T-cell (primary cell): Measurements from ENCODE around the gene CNIH4. TPM values are rescaled to one million over a fixed set of nuclear protein-coding genes. Genes with fewer than 3 reads are reported as not detected.

ENCODE experiments used
- ATAC-seq, 4 experiments: fragments of 200-7000 bp in 3 of 4; fragments of 150-1000 bp in 1 of 4; cut with Tn5 transposase; replicated peaks in 1 of 4; 1 replicate in 3 of 4; 2 replicates in 1 of 4; pipeline ENCODE4 v1.10.0; 2021; ENCODE audit warnings: moderate library complexity in 3 of 4, mild to moderate bottlenecking in 2 of 4, moderate number of reproducible peaks in 1 of 4
- CTCF ChIA-PET, 2 donors: fragments of 300-600 bp; sonication (Branson Sonifier 250); formaldehyde crosslinking; loops; one replicate each; lab custom pipeline; 2022; ENCODE audit warnings: antibody characterized with exemption in 2 of 2; lab: Charles Lee
- POLR2A ChIA-PET, 2 donors: fragments of 300-600 bp; sonication (Branson Sonifier 250); formaldehyde crosslinking; loops; one replicate each; lab custom pipeline; 2022; ENCODE audit warnings: antibody characterized with exemption in 2 of 2; lab: Charles Lee
- DNase-seq, 35 experiments: peaks; one replicate each; pipeline versions ENCODE4 v3.0.0 to v3.0.0-alpha.2; 2013 to 2023
- H3K27ac ChIP-seq: one replicate; pipeline ENCODE4 v1.5.1; 2013; ENCODE audit warnings: low read length
- H3K27me3 ChIP-seq, 2 experiments: replicated peaks in 1 of 2; 1 replicate in 1 of 2; 2 replicates in 1 of 2; pipeline versions ENCODE4 v1.6.1 to v1.7.0; 2013; ENCODE audit warnings: low read length in 1 of 2, mixed read lengths in 1 of 2; ENCODE audit not compliant: control insufficient read depth in 2 of 2, insufficient read depth in 2 of 2; ENCODE audit errors: extremely low read depth in 1 of 2
- H3K36me3 ChIP-seq, 2 donors: 1 replicate in 1 of 2; 2 replicates in 1 of 2; pipeline versions ENCODE4 v1.6.1 to v1.7.0; 2013; ENCODE audit warnings: low read length in 1 of 2; ENCODE audit not compliant: control insufficient read depth in 2 of 2, insufficient read depth in 1 of 2; ENCODE audit errors: extremely low read depth in 1 of 2
- H3K4me1 ChIP-seq, 2 experiments: 1 replicate in 1 of 2; 2 replicates in 1 of 2; pipeline versions ENCODE4 v1.6.1 to v1.7.0; 2013; ENCODE audit warnings: low read length in 2 of 2, mixed read lengths in 1 of 2; ENCODE audit not compliant: insufficient read depth in 2 of 2, control insufficient read depth in 1 of 2; ENCODE audit errors: extremely low read depth in 1 of 2
- H3K4me3 ChIP-seq, 2 donors: 1 replicate in 1 of 2; 2 replicates in 1 of 2; pipeline versions ENCODE4 v1.5.1 to v1.7.0; 2013; ENCODE audit warnings: mild to moderate bottlenecking in 2 of 2, low read length in 1 of 2, moderate library complexity in 1 of 2; ENCODE audit not compliant: control insufficient read depth in 1 of 2; ENCODE audit errors: extremely low read depth in 1 of 2
- H3K9me3 ChIP-seq: 2 replicates; pipeline ENCODE4 v1.7.0; 2013
- H3K27ac Mint-ChIP-seq, 2 donors: one replicate each; pipeline ENCODE4 v1.8.0; 2020 to 2021; ENCODE audit warnings: mild to moderate bottlenecking in 2 of 2, mixed read lengths in 2 of 2
- H3K27me3 Mint-ChIP-seq, 2 donors: one replicate each; pipeline ENCODE4 v1.8.0; 2021 to 2022; ENCODE audit warnings: mixed read lengths in 2 of 2
- H3K36me3 Mint-ChIP-seq: one replicate; pipeline ENCODE4 v1.8.0; 2021; ENCODE audit warnings: mixed read lengths
- H3K4me1 Mint-ChIP-seq, 3 donors: one replicate each; pipeline ENCODE4 v1.8.0; 2020 to 2022; ENCODE audit warnings: mixed read lengths in 3 of 3, mild to moderate bottlenecking in 1 of 3
- H3K4me3 Mint-ChIP-seq, 3 donors: one replicate each; pipeline ENCODE4 v1.8.0; 2020 to 2022; ENCODE audit warnings: mild to moderate bottlenecking in 3 of 3, mixed read lengths in 3 of 3, moderate library complexity in 3 of 3
- H3K9me3 Mint-ChIP-seq, 3 donors: one replicate each; pipeline ENCODE4 v1.8.0; 2020 to 2022; ENCODE audit warnings: mixed read lengths in 3 of 3
- WGBS: methylation state at CpG from one replicate; pipeline ENCODE4 v1.1.5; 2013; ENCODE audit warnings: missing lambda C conversion rate; ENCODE audit not compliant: insufficient coverage; 5-methylcytosine and 5-hydroxymethylcytosine counted together
- total RNA-seq, 35 experiments: library from RNA in 6 of 35; stranded (reverse) in 6 of 35; fragments of 120-200 nt in 1 of 35; gene quantifications; one replicate each; pipeline versions ENCODE4 v1.2.1 to v1.2.4 and lab custom pipeline; 2013 to 2026

The CNIH4 gene
- total RNA-seq, 5 donors from 2014 or later (not counting 1 experiment from before 2014, with no cell fraction given) = 25.9 to 40.9 (median 38.8) TPM

DNA sequence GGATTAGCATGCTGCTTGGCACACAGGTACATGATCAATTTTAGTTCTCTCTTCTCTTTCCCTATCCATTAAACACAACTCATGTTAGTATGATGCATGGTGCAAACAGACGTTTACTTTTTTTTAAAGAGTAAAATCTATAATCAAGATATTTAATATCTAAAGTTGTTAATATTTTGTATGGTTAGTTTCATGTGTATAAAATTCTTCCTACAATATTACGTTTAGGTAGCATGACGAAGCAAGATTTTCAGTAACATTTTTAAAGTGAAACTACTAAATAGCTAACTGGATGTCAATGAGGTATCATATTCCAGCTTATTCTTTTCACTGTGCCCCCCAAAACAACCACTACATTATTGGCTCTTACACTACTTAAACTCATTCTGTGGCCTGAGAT, 36.6 kb downstream of the CNIH4 start:
- Histone ChIP-seq H3K27ac (no peak overlapping the region), H3K27me3 (no peaks in the 10 kb centered on the region), H3K4me3 (no peak overlapping the region), H3K36me3 (peaks cover 2 to 82% of the 10 kb centered on the region in 2 donors), H3K4me1 (peaks cover 0 to 4% of the 10 kb centered on the region in 2 experiments), H3K9me3 (no peaks in the 10 kb centered on the region)
- no peak for ATAC-seq
- no peak overlapping the region for H3K4me3 Mint-ChIP-seq
- H3K4me1 Mint-ChIP-seq = peaks cover 5 to 29% (median 12%) of the 10 kb centered on the region in 3 donors
- H3K9me3 Mint-ChIP-seq = no peaks in the 10 kb centered on the region
- ChIA-PET POLR2A (interaction anchor here in 1 of 2 donors (0.5 kb wide), 1 partner anchor 26 kb away, joined by 5 read pairs; no protein-coding TSS in a partner anchor), CTCF (interaction anchor here in 1 of 2 donors (0.6 kb wide), 1 partner anchor 241 kb away, joined by 3 read pairs; no protein-coding TSS in a partner anchor)
- peaks cover 69% of the 10 kb centered on the region for H3K36me3 Mint-ChIP-seq
- WGBS = no CpG with 5 or more reads among the region's 3 CpGs
- no peaks in the 10 kb centered on the region for H3K27me3 Mint-ChIP-seq
- DNase-seq = no peak
- H3K27ac Mint-ChIP-seq = peak overlapping the region in 1 of 2 donors; percentile 18

DNA sequence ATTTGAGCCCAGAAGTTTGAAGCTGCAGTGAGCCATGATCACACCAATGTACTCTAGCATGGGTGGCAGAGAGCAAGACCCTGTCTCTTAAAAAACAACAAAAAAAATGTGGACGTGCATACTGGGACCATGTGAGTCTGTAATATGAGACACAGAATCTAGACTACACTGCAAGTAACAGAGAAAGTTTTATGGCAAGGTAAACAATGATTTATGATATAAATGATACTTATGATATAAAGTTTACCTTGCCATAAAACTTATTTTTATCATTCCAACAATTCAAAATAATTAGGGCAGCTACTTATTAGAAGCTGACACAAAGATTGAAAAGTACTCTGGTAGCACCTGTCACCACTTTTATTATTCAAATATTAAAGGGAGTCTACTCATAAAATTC, 43.2 kb downstream of the CNIH4 start:
- WGBS = no CpG with 5 or more reads among the region's 1 CpG
- no peaks in the 10 kb centered on the region for H3K9me3 Mint-ChIP-seq
- no peak overlapping the region for H3K4me3 Mint-ChIP-seq
- Histone ChIP-seq H3K36me3 (peaks cover 3 to 74% of the 10 kb centered on the region in 2 donors), H3K4me1 (no peaks in the 10 kb centered on the region), H3K4me3 (no peak overlapping the region), H3K27me3 (no peaks in the 10 kb centered on the region), H3K9me3 (no peaks in the 10 kb centered on the region), H3K27ac (no peak overlapping the region)
- DNase-seq = no peak
- H3K36me3 Mint-ChIP-seq = peaks cover 60% of the 10 kb centered on the region
- no peaks in the 10 kb centered on the region for H3K27me3 Mint-ChIP-seq
- H3K4me1 Mint-ChIP-seq = peaks cover 15 to 28% (median 18%) of the 10 kb centered on the region in 3 donors
- CTCF ChIA-PET = interaction anchor here in 1 of 2 donors (0.6 kb wide), 1 partner anchor 35 kb away, joined by 6 read pairs; the partner anchor contains the start of gene WDR26
- H3K27ac Mint-ChIP-seq = no peak overlapping the region
- POLR2A ChIA-PET = interaction anchor here (0.6 to 0.9 kb wide), 2 partner anchors 8 to 29 kb away, joined by 3 to 4 read pairs; no protein-coding TSS in a partner anchor
- ATAC-seq = no peak

GRCh38 chr1:224402472-224403036, 45.9 kb downstream of the CNIH4 start:
- ChIA-PET POLR2A (interaction anchor here (0.6 to 0.9 kb wide), 2 partner anchors 9 to 29 kb away, joined by 3 read pairs; no protein-coding TSS in a partner anchor), CTCF (interaction anchor here in 1 of 2 donors (1.1 kb wide), 1 partner anchor 36 kb away, joined by 3 read pairs; no protein-coding TSS in a partner anchor)
- H3K27ac Mint-ChIP-seq = no peak overlapping the region

DNA sequence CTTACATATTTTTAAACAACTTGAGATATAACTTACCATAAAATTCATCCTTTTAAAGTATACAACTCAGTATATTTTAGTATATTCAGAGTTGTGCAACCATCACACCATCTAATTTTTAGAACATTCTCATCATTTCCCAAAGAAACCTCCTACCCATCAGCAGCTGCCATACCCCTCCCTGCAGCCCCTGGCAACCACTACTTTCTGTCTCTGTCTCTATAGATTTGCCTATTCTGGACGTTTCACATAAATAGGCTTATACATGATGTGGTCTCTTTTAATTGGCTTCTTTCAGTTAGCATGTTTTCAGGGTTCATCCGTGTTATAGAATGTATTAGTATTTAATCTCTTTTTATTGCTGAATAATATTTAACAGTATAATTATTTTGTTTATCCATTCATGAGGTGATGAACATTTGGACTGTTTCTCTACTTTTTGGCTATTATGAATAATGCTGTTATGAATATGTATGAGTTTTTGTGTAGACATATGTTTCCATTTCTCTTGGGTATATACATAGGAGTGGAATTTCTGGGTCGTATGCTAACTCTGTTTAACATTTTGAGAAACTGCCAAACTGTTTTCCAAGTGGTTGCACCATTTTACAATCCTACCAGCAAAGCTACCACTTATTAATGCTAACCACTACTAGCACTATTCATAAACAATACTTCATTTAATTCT, 48.4 kb downstream of the CNIH4 start:
- no peak for DNase-seq
- Histone ChIP-seq H3K27ac (no peak overlapping the region), H3K36me3 (peaks cover 3 to 66% of the 10 kb centered on the region in 2 donors), H3K9me3 (no peaks in the 10 kb centered on the region), H3K4me3 (no peak overlapping the region), H3K27me3 (no peaks in the 10 kb centered on the region), H3K4me1 (peaks cover 0 to 4% of the 10 kb centered on the region in 2 experiments)
- POLR2A ChIA-PET = interaction anchor here (0.5 to 1.0 kb wide), 5 partner anchors 14 to 54 kb away, joined by 3 to 7 read pairs (median 3); no protein-coding TSS in a partner anchor
- Mint-ChIP-seq H3K27me3 (no peaks in the 10 kb centered on the region), H3K36me3 (peaks cover 47% of the 10 kb centered on the region), H3K27ac (peak overlapping the region in 1 of 2 donors; percentile 62), H3K4me3 (no peak overlapping the region), H3K9me3 (no peaks in the 10 kb centered on the region), H3K4me1 (peaks cover 22 to 41% (median 37%) of the 10 kb centered on the region in 3 donors)
- ATAC-seq = no peak
- CTCF ChIA-PET = interaction anchor here in 1 of 2 donors (0.8 to 1.1 kb wide), 2 partner anchors 23 to 52 kb away, joined by 3 to 8 read pairs; no protein-coding TSS in a partner anchor
- WGBS = no CpG with 5 or more reads among the region's 3 CpGs

More at GRCh38 chr1:224402472-224403036, 45.9 kb downstream of the CNIH4 start:
- Mint-ChIP-seq H3K9me3 (no peaks in the 10 kb centered on the region), H3K27me3 (no peaks in the 10 kb centered on the region), H3K4me1 (peaks cover 30 to 37% (median 32%) of the 10 kb centered on the region in 3 donors), H3K4me3 (no peak overlapping the region), H3K36me3 (peaks cover 56% of the 10 kb centered on the region)
- no peak overlapping the region for H3K4me3 ChIP-seq
- peaks cover 3 to 72% of the 10 kb centered on the region in 2 donors for H3K36me3 ChIP-seq
- no CpG with 5 or more reads among the region's 1 CpG for WGBS
- ATAC-seq = no peak
- no peaks in the 10 kb centered on the region for H3K9me3 ChIP-seq
- H3K27ac ChIP-seq = no peak overlapping the region
- H3K4me1 ChIP-seq = no peaks in the 10 kb centered on the region
- no peaks in the 10 kb centered on the region for H3K27me3 ChIP-seq
- DNase-seq = no peak

- Histone ChIP-seq H3K4me3 (no peak overlapping the region), H3K36me3 (peaks cover 4 to 67% of the 10 kb centered on the region in 2 donors), H3K9me3 (no peaks in the 10 kb centered on the region), H3K4me1 (peaks cover 0 to 4% of the 10 kb centered on the region in 2 experiments), H3K27ac (no peak overlapping the region), H3K27me3 (no peaks in the 10 kb centered on the region)
- DNase-seq (no peak), ATAC-seq (no peak)
- 100% methylated on average over 1 of the region's 2 CpGs for WGBS
- Mint-ChIP-seq H3K36me3 (peaks cover 47% of the 10 kb centered on the region), H3K4me3 (no peak overlapping the region), H3K9me3 (no peaks in the 10 kb centered on the region), H3K27ac (peak overlapping the region; percentile 27 to 41), H3K4me1 (peaks cover 22 to 41% (median 37%) of the 10 kb centered on the region in 3 donors), H3K27me3 (no peaks in the 10 kb centered on the region)
- ChIA-PET CTCF (interaction anchor here in 1 of 2 donors (0.6 kb wide), 1 partner anchor 10 kb away, joined by 4 read pairs; no protein-coding TSS in a partner anchor), POLR2A (interaction anchor here (0.6 kb wide), 2 partner anchors 11 to 13 kb away, joined by 3 to 4 read pairs; no protein-coding TSS in a partner anchor)
Observed at GRCh38 chr1:224405604-224405970, 48.9 kb downstream of the CNIH4 start.

DNA sequence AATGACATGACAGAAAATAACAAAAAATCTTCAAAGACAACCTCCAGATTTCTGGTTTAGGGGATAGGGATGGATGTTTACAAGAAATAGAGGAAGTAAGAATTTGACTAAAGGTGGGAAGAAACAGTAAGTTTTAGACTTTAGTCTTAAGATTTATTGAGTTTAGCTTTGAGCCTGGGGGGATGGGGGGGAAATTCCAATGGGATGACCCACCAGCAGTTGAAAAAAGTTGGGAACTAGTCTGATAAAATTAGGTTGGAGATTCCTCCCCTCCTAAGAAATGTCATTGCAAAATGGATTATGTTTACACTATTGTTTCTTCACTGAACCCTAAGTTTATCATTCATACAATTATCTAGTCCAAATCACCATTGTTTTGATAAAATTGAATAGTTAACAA, 49.5 kb downstream of the CNIH4 start:
- no peaks in the 10 kb centered on the region for H3K9me3 Mint-ChIP-seq
- no peak overlapping the region for H3K4me3 Mint-ChIP-seq
- peaks cover 7 to 66% of the 10 kb centered on the region in 2 donors for H3K36me3 ChIP-seq
- peaks cover 44% of the 10 kb centered on the region for H3K36me3 Mint-ChIP-seq
- no peak for DNase-seq
- no peaks in the 10 kb centered on the region for H3K27me3 Mint-ChIP-seq
- H3K4me3 ChIP-seq = no peak overlapping the region
- peak overlapping the region; percentile 27 to 41 for H3K27ac Mint-ChIP-seq
- H3K4me1 ChIP-seq = peaks cover 0 to 4% of the 10 kb centered on the region in 2 experiments
- H3K4me1 Mint-ChIP-seq = peaks cover 22 to 39% (median 36%) of the 10 kb centered on the region in 3 donors
- CTCF ChIA-PET = interaction anchor here (0.6 kb wide), 2 partner anchors 10 to 11 kb away, joined by 4 to 10 read pairs; no protein-coding TSS in a partner anchor
- H3K27ac ChIP-seq = no peak overlapping the region
- no peaks in the 10 kb centered on the region for H3K9me3 ChIP-seq
- no peak for ATAC-seq
- POLR2A ChIA-PET = interaction anchor here (0.6 kb wide), 2 partner anchors 11 to 13 kb away, joined by 3 to 4 read pairs; no protein-coding TSS in a partner anchor
- no peaks in the 10 kb centered on the region for H3K27me3 ChIP-seq
